Esophagus muscularis mucosa (tissue), 3 donors: Measurements from ENCODE around the gene SKIL.

Experiments used
- POLR2A ChIP-seq: fragments of 450-650 bp; IDR thresholded peaks from one replicate; pipeline ENCODE4 v1.6.1; 2017; ENCODE audit warnings: antibody characterized with exemption, moderate library complexity, mild to moderate bottlenecking, low read depth
- POLR2AphosphoS5 ChIP-seq, 2 donors: sonication (generic); formaldehyde crosslinking; IDR thresholded peaks; one replicate each; pipeline ENCODE4 v1.6.1; 2017; ENCODE audit warnings: antibody characterized with exemption in 2 of 2
- TF ChIP-seq, protein P1 (sequence below), 3 experiments: fragments of 200-600 bp in 2 of 3; fragments of 450-650 bp in 1 of 3; sonication (generic) in 2 of 3; IDR thresholded peaks; one replicate each; pipeline ENCODE4 v1.5.1; 2017 to 2019; ENCODE audit warnings: antibody characterized with exemption in 3 of 3, mild to moderate bottlenecking in 2 of 3, moderate library complexity in 1 of 3

DNA sequence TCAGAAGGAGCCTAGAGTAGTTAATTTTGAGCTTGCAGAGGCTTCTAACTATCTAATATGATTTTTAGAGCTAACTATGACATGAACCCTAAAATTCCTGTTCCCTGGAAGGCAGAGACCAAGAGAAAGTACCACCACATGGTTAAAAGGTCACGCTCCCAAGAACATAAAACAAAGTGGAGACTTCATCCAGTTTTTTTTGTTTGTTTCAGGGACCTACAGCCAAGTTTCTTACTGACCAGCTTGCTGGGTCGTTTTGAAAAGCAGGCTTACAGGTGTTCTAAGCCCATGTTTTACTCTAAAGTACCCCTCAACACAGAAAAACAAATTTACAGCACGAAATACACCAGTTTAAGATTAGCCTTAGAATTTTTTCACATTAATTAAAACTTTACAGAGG lies 39.6 kb upstream of the SKIL start:
- TF ChIP-seq, protein P1, sequence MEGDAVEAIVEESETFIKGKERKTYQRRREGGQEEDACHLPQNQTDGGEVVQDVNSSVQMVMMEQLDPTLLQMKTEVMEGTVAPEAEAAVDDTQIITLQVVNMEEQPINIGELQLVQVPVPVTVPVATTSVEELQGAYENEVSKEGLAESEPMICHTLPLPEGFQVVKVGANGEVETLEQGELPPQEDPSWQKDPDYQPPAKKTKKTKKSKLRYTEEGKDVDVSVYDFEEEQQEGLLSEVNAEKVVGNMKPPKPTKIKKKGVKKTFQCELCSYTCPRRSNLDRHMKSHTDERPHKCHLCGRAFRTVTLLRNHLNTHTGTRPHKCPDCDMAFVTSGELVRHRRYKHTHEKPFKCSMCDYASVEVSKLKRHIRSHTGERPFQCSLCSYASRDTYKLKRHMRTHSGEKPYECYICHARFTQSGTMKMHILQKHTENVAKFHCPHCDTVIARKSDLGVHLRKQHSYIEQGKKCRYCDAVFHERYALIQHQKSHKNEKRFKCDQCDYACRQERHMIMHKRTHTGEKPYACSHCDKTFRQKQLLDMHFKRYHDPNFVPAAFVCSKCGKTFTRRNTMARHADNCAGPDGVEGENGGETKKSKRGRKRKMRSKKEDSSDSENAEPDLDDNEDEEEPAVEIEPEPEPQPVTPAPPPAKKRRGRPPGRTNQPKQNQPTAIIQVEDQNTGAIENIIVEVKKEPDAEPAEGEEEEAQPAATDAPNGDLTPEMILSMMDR (IDR thresholded peaks at IDR 0.05) = no peak
- TF ChIP-seq POLR2A = no peak
- TF ChIP-seq POLR2AphosphoS5 (IDR thresholded peaks at IDR 0.05) = no peak
